Esophagus muscularis mucosa (tissue), 3 donors: Measurements from ENCODE around the gene GPR139.

Experiments used
- POLR2AphosphoS5 ChIP-seq, 2 donors: sonication (generic); formaldehyde crosslinking; IDR thresholded peaks; one replicate each; pipeline ENCODE4 v1.6.1; 2017; ENCODE audit warnings: antibody characterized with exemption in 2 of 2
- TF ChIP-seq, protein P1 (sequence below), 3 experiments: fragments of 200-600 bp in 2 of 3; fragments of 450-650 bp in 1 of 3; sonication (generic) in 2 of 3; IDR thresholded peaks; one replicate each; pipeline ENCODE4 v1.5.1; 2017 to 2019; ENCODE audit warnings: antibody characterized with exemption in 3 of 3, mild to moderate bottlenecking in 2 of 3, moderate library complexity in 1 of 3

DNA sequence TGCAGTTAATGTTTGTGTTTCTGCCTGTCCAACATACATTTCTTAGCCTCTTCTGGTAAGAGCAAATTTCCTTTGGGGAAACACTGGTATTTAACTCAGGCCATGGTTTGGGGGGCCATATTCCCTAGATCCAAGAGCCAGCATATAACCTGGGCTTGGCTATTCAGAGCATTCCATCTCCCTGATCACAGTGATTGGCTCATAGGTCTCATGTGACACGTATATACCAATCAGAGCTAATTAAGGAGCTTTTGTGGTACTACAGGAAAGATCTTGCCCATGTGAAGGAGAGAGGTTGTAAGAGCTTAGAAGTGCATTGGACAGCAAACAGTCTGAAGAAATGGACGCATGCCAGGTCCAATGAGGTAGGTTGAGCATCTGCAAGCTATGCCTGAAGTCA, 33.4 kb upstream of the GPR139 start:
- TF ChIP-seq, protein P1, sequence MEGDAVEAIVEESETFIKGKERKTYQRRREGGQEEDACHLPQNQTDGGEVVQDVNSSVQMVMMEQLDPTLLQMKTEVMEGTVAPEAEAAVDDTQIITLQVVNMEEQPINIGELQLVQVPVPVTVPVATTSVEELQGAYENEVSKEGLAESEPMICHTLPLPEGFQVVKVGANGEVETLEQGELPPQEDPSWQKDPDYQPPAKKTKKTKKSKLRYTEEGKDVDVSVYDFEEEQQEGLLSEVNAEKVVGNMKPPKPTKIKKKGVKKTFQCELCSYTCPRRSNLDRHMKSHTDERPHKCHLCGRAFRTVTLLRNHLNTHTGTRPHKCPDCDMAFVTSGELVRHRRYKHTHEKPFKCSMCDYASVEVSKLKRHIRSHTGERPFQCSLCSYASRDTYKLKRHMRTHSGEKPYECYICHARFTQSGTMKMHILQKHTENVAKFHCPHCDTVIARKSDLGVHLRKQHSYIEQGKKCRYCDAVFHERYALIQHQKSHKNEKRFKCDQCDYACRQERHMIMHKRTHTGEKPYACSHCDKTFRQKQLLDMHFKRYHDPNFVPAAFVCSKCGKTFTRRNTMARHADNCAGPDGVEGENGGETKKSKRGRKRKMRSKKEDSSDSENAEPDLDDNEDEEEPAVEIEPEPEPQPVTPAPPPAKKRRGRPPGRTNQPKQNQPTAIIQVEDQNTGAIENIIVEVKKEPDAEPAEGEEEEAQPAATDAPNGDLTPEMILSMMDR (IDR thresholded peaks at IDR 0.05): no peak
- TF ChIP-seq POLR2AphosphoS5 (IDR thresholded peaks at IDR 0.05): no peak
